GM23338 (cell line): ENCODE data around the gene PBXIP1. TPM values are rescaled to one million over a fixed set of nuclear protein-coding genes. Genes with fewer than 3 reads are reported as not detected.
"Not testable (repeated sequence)": the region's sequence is repeated elsewhere in the genome, so short reads cannot be mapped to it uniquely, and the experiment has no call there.

Experiments used
- ATAC-seq: fragments of 200-7000 bp; cut with Tn5 transposase; 3 replicates; pipeline ENCODE4 v1.9.1; 2020
- DNase-seq: peaks from one replicate; pipeline ENCODE4 v3.0.0-alpha.2; 2015; ENCODE audit warnings: low spot score
- H2AFZ ChIP-seq: fragments of 200-600 bp; sonication (generic); 2 replicates; pipeline ENCODE4 v1.8.0; 2016; ENCODE audit warnings: antibody characterized with exemption, mild to moderate bottlenecking, moderate library complexity
- H3F3A ChIP-seq: fragments of 200-600 bp; sonication (generic); replicated peaks from 2 replicates; pipeline ENCODE4 v1.8.0; 2017; ENCODE audit warnings: antibody characterized with exemption, mixed run types, low read depth
- H3K27ac ChIP-seq: fragments of 200-600 bp; sonication (generic); 2 replicates; pipeline ENCODE4 v1.6.1; 2016; ENCODE audit warnings: low read depth
- H3K27me3 ChIP-seq: fragments of 200-600 bp; sonication (generic); 2 replicates; pipeline ENCODE4 v1.8.0; 2016; ENCODE audit warnings: mild to moderate bottlenecking, mixed run types, moderate library complexity; ENCODE audit not compliant: insufficient read depth
- H3K36me3 ChIP-seq: fragments of 200-600 bp; sonication (generic); 2 replicates; pipeline ENCODE4 v1.8.0; 2016; ENCODE audit warnings: mild to moderate bottlenecking; ENCODE audit not compliant: insufficient read depth
- H3K4me1 ChIP-seq: fragments of 200-600 bp; sonication (generic); 2 replicates; pipeline ENCODE4 v1.8.0; 2016; ENCODE audit warnings: mild to moderate bottlenecking, moderate library complexity; ENCODE audit not compliant: insufficient read depth
- H3K4me2 ChIP-seq: fragments of 200-600 bp; sonication (generic); 2 replicates; pipeline ENCODE4 v1.7.1; 2017; ENCODE audit warnings: mixed run types
- H3K4me3 ChIP-seq: fragments of 200-600 bp; sonication (generic); 2 replicates; pipeline ENCODE4 v1.6.1; 2016; ENCODE audit warnings: mixed run types
- H3K79me2 ChIP-seq: fragments of 200-600 bp; sonication (generic); replicated peaks from 2 replicates; pipeline ENCODE4 v1.8.0; 2017; ENCODE audit warnings: mild to moderate bottlenecking; ENCODE audit not compliant: insufficient read depth
- H3K9me2 ChIP-seq: fragments of 200-600 bp; sonication (generic); 2 replicates; pipeline ENCODE4 v1.8.0; 2017; ENCODE audit not compliant: insufficient read depth
- H4K20me1 ChIP-seq: fragments of 200-600 bp; sonication (generic); replicated peaks from 2 replicates; pipeline ENCODE4 v1.8.0; 2017; ENCODE audit warnings: mild to moderate bottlenecking; ENCODE audit not compliant: insufficient read depth
- H3K27ac Mint-ChIP-seq: 2 replicates; pipeline ENCODE4 v1.8.0; 2020; ENCODE audit warnings: inconsistent platforms, mild to moderate bottlenecking, moderate library complexity, mixed read lengths
- H3K27me3 Mint-ChIP-seq: 3 replicates; pipeline ENCODE4 v1.8.0; 2022; ENCODE audit warnings: low read depth, mild to moderate bottlenecking, moderate library complexity, mixed read lengths, inconsistent platforms; ENCODE audit not compliant: insufficient read depth, poor library complexity
- H3K36me3 Mint-ChIP-seq: 3 replicates; pipeline ENCODE4 v1.8.0; 2021; ENCODE audit warnings: low read depth, mild to moderate bottlenecking, inconsistent platforms, moderate library complexity, mixed read lengths
- H3K4me1 Mint-ChIP-seq: 3 replicates; pipeline ENCODE4 v1.8.0; 2020; ENCODE audit warnings: mild to moderate bottlenecking, inconsistent platforms, mixed read lengths
- H3K4me3 Mint-ChIP-seq: 3 replicates; pipeline ENCODE4 v1.8.0; 2021; ENCODE audit warnings: moderate library complexity, mild to moderate bottlenecking, inconsistent platforms, mixed read lengths
- H3K9me3 Mint-ChIP-seq: 3 replicates; pipeline ENCODE4 v1.8.0; 2020; ENCODE audit warnings: moderate library complexity, mild to moderate bottlenecking, inconsistent platforms, mixed read lengths
- CREB1 ChIP-seq: fragments of 250-450 bp; sonication (Bioruptor Pico); IDR thresholded peaks from 2 replicates; pipeline ENCODE4 v1.5.0; 2020; ENCODE audit warnings: low read depth, mild to moderate bottlenecking, moderate library complexity
- EZH2phosphoT487 ChIP-seq: fragments of 200-600 bp; sonication (generic); IDR thresholded peaks from one replicate; pipeline ENCODE4 v1.8.1; 2018; ENCODE audit warnings: antibody characterized with exemption; ENCODE audit not compliant: unreplicated experiment
- JUNB ChIP-seq: IDR thresholded peaks from one replicate; pipeline ENCODE4 v1.6.1; 2016; ENCODE audit warnings: antibody characterized with exemption; ENCODE audit not compliant: unreplicated experiment
- POLR2AphosphoS5 ChIP-seq: IDR thresholded peaks from 2 replicates; pipeline ENCODE4 v1.6.1; 2016; ENCODE audit warnings: antibody characterized with exemption, low read depth
- ZNF114 ChIP-seq: fragments of 250-450 bp; sonication (Bioruptor Pico); IDR thresholded peaks from 2 replicates; pipeline ENCODE4 v1.5.0; 2020; ENCODE audit warnings: mild to moderate bottlenecking, moderate library complexity
- ZNF462 ChIP-seq: fragments of 250-450 bp; sonication (Bioruptor Pico); IDR thresholded peaks from 2 replicates; pipeline ENCODE4 v1.5.0; 2020; ENCODE audit warnings: mild to moderate bottlenecking, moderate library complexity
- polyA plus RNA-seq: library from polyadenylated mRNA; unstranded; fragments of >200 nt; fragmentation: Nextera tagmentation; extraction: Ambion mirVana; gene quantifications from 2 replicates; pipeline ENCODE4 v1.2.1, GENCODE V29; 2016
- total RNA-seq: library from RNA; depleted of rRNA; stranded (reverse); fragments of >200 nt; shearing (Covaris generic); gene quantifications from 2 replicates; pipeline ENCODE4 v1.2.3, GENCODE V29; 2014
- TF ChIP-seq, protein P1 (sequence below), 2 experiments: fragments of 200-600 bp in 1 of 2; sonication (generic) in 1 of 2; conservative IDR thresholded peaks; 2 replicates each; pipeline versions ENCODE4 v1.5.1 to v1.6.1; 2016 to 2017; ENCODE audit warnings: antibody characterized with exemption in 2 of 2, low read depth in 2 of 2, mild to moderate bottlenecking in 2 of 2, moderate library complexity in 1 of 2

PBXIP1 gene
- total and polyA plus RNA-seq, 2 experiments from 2014 or later = 7.0 to 31.8 TPM

GRCh38 chr1:154908937-154909336 lies 47.0 kb downstream of the PBXIP1 start (continued):
- no peak for TF ChIP-seq CREB1
- TF ChIP-seq ZNF114 (CRISPR knock-in tag) = no peak
- TF ChIP-seq JUNB = no peak
- TF ChIP-seq POLR2AphosphoS5 = no peak

GRCh38 chr1:154908129-154908528 lies 47.8 kb downstream of the PBXIP1 start:
- not testable (repeated sequence) for H3K4me1 ChIP-seq, H3K27me3 ChIP-seq, H3K36me3 ChIP-seq, H2AFZ ChIP-seq, H3K4me2 ChIP-seq, H3K4me3 Mint-ChIP-seq, H4K20me1 ChIP-seq, H3K27ac Mint-ChIP-seq, H3K9me2 ChIP-seq, H3K4me3 ChIP-seq, H3K27ac ChIP-seq, H3K79me2 ChIP-seq, H3K36me3 Mint-ChIP-seq, H3F3A ChIP-seq, H3K27me3 Mint-ChIP-seq, ATAC-seq, H3K4me1 Mint-ChIP-seq, DNase-seq
- H3K9me3 Mint-ChIP-seq = peaks cover 28% of the 10 kb centered on the region

- ATAC-seq (peak; percentile 66), DNase-seq (peak; percentile 49)
- Histone ChIP-seq H3K27me3 (no peaks in the 10 kb centered on the region), H2AFZ (no peak overlapping the region), H3K4me2 (no peak overlapping the region), H3K36me3 (peaks cover 5% of the 10 kb centered on the region; the same call in 1 of the 2 replicates), H3K9me2 (peaks cover 7% of the 10 kb centered on the region; the same call in 1 of the 2 replicates), H3K4me3 (no peak overlapping the region), H4K20me1 (no peaks in the 10 kb centered on the region), H3K4me1 (no peaks in the 10 kb centered on the region), H3K79me2 (no peaks in the 10 kb centered on the region), H3K27ac (no peak overlapping the region), H3F3A (no peaks in the 10 kb centered on the region)
- Mint-ChIP-seq H3K27me3 (peaks cover 5% of the 10 kb centered on the region), H3K4me3 (no peak overlapping the region), H3K4me1 (no peaks in the 10 kb centered on the region), H3K27ac (no peak overlapping the region), H3K36me3 (peaks cover 8% of the 10 kb centered on the region; the same call in 2 of the 3 replicates), H3K9me3 (peaks cover 28% of the 10 kb centered on the region)
- no peak for TF ChIP-seq CREB1
- TF ChIP-seq JUNB = no peak
- TF ChIP-seq ZNF462 (CRISPR knock-in tag) = no peak
- TF ChIP-seq, protein P1, sequence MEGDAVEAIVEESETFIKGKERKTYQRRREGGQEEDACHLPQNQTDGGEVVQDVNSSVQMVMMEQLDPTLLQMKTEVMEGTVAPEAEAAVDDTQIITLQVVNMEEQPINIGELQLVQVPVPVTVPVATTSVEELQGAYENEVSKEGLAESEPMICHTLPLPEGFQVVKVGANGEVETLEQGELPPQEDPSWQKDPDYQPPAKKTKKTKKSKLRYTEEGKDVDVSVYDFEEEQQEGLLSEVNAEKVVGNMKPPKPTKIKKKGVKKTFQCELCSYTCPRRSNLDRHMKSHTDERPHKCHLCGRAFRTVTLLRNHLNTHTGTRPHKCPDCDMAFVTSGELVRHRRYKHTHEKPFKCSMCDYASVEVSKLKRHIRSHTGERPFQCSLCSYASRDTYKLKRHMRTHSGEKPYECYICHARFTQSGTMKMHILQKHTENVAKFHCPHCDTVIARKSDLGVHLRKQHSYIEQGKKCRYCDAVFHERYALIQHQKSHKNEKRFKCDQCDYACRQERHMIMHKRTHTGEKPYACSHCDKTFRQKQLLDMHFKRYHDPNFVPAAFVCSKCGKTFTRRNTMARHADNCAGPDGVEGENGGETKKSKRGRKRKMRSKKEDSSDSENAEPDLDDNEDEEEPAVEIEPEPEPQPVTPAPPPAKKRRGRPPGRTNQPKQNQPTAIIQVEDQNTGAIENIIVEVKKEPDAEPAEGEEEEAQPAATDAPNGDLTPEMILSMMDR (conservative IDR thresholded peaks at IDR 0.05; ENCODE audit: low read depth in 2 of 2) = peak; percentile 55 to 82
- TF ChIP-seq EZH2phosphoT487 = no peak
These were observed 49.2 kb downstream of the PBXIP1 start for GRCh38 chr1:154906621-154907081.
